Esophagus squamous epithelium (tissue), 4 donors: ENCODE results near the gene ECE1.

Source experiments
- POLR2A ChIP-seq, 4 donors: fragments of 450-650 bp; IDR thresholded peaks; one replicate each; pipeline ENCODE4 v1.6.1; 2017; ENCODE audit warnings: antibody characterized with exemption in 4 of 4, mild to moderate bottlenecking in 4 of 4, moderate library complexity in 3 of 4
- TF ChIP-seq, protein P1 (sequence below), 6 experiments: fragments of 450-650 bp in 4 of 6; fragments of 200-600 bp in 2 of 6; sonication (generic) in 2 of 6; IDR thresholded peaks; one replicate each; pipeline ENCODE4 v1.5.1; 2016 to 2019; ENCODE audit warnings: antibody characterized with exemption in 6 of 6, mild to moderate bottlenecking in 4 of 6, moderate library complexity in 4 of 6

DNA sequence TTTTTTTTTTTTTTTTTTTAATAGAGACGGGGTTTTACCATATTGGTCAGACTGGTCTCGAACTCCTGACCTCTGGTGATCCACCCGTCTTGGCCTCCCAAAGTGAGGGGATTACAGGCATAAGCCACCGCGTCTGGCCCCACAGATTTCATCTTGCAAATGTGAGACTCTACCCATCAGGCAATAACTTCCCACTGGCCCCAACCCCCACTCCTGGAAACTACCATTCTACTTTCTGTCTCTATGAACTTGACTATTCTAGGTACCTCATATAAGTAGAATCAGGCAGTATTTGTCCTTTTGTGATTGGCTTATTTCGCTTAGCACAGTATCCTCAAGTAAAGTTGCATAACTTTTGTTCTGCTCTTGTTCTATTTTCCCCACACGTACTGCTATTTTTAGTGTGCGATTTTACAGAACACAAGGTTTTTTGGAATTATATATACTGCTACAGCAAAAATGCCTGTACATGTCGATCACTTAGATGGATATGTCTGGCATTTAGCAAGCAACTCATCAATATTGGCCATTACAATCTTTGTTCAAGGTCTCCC lies 40.2 kb downstream of the ECE1 start:
- TF ChIP-seq, protein P1, sequence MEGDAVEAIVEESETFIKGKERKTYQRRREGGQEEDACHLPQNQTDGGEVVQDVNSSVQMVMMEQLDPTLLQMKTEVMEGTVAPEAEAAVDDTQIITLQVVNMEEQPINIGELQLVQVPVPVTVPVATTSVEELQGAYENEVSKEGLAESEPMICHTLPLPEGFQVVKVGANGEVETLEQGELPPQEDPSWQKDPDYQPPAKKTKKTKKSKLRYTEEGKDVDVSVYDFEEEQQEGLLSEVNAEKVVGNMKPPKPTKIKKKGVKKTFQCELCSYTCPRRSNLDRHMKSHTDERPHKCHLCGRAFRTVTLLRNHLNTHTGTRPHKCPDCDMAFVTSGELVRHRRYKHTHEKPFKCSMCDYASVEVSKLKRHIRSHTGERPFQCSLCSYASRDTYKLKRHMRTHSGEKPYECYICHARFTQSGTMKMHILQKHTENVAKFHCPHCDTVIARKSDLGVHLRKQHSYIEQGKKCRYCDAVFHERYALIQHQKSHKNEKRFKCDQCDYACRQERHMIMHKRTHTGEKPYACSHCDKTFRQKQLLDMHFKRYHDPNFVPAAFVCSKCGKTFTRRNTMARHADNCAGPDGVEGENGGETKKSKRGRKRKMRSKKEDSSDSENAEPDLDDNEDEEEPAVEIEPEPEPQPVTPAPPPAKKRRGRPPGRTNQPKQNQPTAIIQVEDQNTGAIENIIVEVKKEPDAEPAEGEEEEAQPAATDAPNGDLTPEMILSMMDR (IDR thresholded peaks at IDR 0.05) = no peak
- TF ChIP-seq POLR2A (IDR thresholded peaks at IDR 0.05) = no peak
